Left kidney (tissue), 2 donors: ENCODE data around the gene MAPK14. TPM values are rescaled to one million over a fixed set of nuclear protein-coding genes. Genes with fewer than 3 reads are reported as not detected.

Experiments
- DNase-seq: peaks from one replicate; pipeline ENCODE4 v3.0.0-alpha.2; 2013
- polyA plus RNA-seq: library from polyadenylated mRNA; unstranded; fragments of 120-200 nt; gene quantifications from one replicate; pipeline ENCODE4 v1.2.1, GENCODE V29; 2013; ENCODE audit not compliant: insufficient read length

Gene MAPK14
- polyA plus RNA-seq, 1 donor: 56.6 TPM

DNA sequence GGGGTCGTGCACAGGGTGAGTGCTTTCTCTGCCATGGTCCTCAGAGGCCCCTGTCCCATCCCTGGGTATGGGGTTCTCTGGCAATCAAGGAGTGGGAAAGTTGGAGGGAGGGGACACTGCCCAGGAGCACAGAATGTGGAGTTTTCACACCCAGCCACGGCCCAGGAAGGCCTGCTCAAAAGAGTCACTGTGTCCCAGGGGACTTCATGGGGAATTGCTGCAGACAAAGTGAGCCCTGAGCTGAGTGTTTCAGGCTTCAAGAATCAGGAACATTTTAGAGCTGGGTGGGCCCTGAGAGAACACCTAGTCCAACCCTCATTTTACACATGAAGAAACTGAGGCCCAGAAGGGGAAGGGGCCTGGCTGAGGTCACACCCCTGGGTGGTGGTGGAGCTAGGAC lies 108.4 kb downstream of the MAPK14 start:
- no peak for DNase-seq

DNA sequence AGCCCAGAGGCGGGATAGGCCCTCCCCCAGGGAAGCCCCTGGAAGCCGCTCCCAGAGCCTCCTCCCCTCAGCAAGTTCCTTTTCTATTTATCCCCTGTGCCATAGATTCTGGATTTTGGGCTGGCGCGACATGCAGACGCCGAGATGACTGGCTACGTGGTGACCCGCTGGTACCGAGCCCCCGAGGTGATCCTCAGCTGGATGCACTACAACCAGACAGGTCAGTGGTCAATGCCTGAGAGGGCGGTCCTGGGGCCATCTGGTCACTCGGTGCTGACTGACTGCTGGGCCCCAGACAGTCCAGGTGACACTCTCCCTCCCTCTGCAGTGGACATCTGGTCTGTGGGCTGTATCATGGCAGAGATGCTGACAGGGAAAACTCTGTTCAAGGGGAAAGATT lies 108.9 kb downstream of the MAPK14 start:
- DNase-seq: no peak

DNA sequence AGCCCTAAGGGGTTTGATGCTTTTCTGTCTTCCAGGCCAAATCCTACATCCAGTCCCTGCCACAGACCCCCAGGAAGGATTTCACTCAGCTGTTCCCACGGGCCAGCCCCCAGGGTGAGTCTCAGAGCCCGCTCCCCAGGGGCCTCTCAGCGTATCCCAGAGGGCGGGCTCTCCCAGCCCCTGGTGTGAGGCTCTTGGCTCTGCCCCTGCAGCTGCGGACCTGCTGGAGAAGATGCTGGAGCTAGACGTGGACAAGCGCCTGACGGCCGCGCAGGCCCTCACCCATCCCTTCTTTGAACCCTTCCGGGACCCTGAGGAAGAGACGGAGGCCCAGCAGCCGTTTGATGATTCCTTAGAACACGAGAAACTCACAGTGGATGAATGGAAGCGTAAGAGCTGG lies 111.1 kb downstream of the MAPK14 start:
- DNase-seq: no peak

DNA sequence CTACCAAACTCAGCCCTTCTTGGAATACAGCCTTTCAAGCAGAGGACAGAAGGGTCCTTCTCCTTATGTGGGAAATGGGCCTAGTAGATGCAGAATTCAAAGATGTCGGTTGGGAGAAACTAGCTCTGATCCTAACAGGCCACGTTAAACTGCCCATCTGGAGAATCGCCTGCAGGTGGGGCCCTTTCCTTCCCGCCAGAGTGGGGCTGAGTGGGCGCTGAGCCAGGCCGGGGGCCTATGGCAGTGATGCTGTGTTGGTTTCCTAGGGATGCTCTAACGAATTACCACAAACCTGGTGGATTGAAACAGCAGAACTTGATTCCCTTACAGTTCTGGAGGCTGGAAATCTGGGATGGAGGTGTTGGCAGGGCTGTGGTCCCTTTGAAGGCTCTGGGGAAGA lies 111.8 kb downstream of the MAPK14 start:
- DNase-seq: no peak

DNA sequence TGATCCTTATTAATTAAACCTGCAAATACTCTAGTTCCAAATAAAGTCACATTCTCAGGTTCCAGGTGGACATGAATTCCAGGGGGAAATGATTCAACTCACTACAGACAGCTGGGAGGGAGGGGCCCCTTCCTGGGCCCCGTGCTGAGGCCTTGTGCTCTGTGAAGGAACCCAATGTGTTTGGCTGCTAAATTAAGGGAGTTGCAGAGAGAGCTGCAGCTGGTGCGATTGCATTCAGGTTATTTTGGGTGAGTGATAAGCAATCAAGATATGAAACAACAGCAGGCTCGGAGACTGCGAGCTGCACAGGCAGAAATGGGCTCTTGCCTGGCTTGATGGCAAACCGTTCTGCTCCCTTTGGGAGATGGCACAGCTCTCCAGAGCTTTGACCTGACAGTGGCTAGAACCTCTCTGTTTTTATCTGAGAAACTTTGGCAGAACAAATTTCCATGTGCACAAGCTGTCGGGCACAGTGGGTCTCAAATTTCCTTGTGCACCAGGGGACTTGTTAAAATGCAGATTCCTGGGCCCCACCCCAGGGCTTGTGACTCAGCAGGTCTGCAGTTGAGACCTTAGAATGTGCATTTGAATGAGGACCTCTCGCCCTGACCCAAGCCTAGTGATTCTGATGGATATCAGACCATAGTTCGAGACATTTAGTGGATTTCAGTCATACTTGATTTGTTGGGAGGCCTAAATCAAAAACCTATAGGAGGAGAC lies 112.5 kb downstream of the MAPK14 start:
- DNase-seq: no peak

DNA sequence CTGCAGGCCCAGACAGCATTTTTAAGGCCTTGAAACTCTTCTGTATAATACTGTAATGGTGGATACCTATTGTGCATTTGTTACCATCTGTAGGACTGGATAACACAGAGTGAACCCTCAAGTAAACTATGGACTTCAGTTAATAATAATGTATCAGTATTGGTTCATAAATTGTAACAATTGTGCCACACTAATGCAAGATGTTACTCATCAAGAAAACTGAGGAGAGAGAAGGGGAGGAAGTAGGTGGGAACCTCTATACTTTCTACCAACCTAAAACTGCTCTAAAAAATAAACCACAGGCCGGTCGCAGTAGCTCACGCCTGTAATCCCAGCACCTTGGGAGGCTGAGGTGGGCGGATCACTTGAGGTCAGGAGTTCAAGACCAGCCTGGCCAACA lies 113.5 kb downstream of the MAPK14 start:
- no peak for DNase-seq

DNA sequence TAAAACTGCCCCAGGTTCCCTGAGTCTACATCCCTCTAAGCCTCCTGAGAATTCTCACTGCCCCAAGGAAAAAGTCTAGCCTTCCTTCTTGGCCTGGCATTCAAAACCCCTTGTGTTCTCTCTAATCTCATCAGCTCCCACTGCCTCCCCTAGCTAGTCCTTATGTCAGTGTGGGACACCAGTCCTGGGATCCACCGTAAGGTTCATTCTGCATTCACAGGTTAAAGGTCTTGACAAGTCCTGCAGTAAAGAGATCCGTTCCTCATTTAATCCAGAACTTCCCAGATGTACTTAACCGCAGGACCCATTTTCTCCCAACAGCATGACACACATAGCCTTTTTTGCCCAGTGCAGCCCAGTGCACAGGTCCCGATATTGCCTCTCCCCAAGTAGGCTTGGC lies 114.4 kb downstream of the MAPK14 start:
- no peak for DNase-seq

DNA sequence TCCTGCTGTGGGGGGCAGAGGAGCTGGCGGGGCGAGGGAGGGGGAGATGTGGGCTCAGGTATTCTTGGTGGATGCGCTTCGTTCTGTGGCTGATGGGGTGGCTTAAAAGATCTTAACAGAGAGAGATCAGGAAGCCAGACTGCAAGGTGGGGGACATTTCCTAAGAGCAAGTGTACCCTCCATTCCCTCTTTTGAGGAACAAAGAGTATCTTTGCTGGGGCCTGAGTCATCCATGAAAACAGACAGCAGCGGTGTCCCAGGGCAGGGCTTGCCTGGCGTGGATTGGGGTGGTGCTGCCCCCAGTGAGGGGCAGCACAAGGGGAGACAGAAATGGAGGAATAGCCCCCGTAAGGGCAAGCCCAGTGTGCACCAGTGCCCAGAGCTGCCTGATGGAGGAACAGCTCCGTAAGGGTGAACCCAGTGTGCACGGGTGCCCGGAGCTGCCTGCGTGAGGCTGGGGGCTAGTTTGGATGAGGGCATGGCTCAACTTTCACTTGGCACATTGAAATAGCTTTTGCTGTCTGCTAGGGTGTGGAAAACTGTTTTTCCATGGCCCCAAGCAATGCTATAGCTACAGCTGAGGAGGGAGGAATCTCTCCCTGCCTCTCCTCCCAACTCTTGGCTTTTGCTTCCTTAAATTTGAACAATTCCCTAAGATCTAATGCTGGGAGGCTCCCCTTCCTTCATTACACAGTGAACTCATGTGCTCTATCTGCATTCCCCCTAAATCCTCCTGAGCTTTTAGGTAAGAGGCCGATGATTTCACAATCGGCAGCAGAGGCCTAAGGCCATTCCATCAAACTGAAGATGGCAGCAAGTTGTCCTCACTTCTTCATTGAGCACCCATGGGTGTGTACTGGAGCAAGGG lies 115.6 kb downstream of the MAPK14 start:
- no peak for DNase-seq

DNA sequence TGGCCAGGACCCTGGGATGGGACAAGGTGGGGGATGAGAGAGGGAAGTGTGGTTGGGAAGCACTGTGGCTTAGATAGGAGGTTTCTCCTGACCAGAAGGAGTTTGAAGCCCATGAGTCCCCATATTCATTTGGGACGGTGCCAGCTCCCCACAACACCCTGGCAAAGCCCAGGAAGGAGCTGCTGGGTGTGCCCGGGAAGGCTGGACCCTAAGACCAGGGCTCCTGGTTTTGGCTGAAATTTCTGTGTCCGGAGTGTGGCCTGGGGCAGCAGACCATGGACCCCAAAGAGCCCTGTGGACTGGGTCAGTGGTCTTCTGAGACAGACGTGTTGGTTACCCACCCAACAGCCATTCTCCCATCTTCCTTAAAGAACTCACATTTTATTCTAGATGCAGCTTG lies 117.9 kb downstream of the MAPK14 start:
- no peak for DNase-seq

DNA sequence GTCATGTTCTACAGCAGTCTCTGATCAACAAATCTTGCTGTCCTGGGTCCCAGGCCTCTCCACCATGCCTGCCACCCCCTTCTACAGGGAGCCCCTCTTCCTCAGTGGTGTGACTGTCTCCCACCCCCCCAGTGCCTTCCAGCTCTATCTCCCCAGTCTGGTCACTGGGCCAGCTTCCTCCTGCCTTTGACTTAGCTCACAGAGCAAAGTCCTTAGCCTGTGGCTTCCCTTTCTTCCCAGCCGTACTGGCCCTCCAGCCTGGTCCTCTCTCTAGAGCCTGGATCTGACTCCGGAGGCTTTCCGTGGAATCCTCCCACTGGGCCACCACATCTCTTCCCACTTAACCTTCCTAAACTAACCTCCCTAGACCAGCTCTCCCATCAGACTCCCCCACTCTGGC lies 119.7 kb downstream of the MAPK14 start:
- DNase-seq: no peak

DNA sequence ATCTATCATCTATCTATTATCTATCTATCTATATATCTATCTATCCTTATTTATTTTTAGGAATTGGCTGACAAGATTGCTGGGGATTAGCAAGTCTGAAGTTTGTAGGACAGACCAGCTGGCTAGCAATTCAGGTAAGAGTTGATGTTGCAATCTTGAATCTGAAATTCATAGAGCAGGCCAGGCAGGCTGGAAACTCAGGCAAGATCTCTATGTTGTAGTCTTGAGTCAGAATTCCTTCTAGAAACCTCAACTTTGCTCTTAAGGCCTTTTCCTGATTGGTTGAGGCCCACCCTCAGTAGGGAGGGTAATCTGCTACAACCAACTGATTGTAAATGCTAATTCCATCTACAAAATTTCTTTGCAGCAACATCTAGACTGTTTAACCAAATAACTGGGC lies 121.9 kb downstream of the MAPK14 start:
- DNase-seq: no peak

DNA sequence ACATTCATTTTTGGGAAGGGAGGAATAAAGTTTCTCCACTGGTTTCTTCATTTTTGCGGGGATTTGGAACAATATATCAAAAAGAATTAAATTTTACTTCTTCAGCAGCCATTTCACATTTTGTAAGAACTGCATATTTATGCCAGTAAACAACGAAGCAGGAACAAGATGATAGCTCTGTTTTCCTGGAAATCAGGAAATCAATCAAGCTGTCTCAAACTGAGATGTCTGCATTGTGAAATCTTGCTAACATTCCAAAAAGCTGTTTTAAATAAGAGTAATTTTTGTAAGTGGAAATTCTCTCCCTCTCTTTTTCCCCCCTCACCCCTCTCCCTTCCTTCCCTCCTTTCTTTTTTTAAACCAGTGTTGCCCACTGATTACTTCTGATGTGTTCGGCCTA lies 122.7 kb downstream of the MAPK14 start:
- no peak for DNase-seq

DNA sequence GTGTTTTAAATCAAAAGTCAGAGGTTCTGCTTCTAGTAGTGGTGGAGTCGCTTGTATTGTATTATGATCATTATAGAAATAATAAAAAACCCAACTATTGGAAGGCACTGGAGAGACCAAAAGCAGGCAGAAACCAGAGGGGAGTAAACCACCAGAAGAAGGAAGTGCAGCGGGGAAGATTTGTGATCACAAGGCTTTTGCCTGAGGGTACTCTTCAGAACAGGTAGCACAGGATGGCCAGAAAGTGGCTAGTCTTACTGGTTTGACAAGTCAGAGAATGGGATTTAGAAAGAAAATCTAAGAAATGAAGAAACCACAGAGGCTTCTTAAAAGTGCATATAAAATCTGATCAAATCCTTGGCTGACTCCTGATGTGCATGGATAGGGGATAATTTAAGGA lies 126.7 kb downstream of the MAPK14 start:
- no peak for DNase-seq

DNA sequence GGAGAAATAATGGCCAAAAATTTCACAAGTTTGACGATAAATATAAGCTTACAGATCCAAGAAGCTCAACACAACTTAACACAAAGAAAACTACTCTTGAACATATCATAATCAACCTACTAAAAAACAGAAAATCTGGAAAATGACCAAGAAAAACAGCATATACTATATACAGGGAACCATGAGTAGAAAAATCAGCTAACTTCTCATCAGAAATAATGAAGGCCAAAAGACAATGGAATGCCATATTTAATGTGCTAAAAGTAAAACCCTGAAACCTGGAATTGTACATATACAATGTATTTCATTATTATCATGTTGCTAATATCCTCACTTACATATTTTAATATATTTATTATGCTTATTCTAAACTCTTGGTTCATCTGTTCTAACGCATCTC lies 128.1 kb downstream of the MAPK14 start:
- no peak for DNase-seq

DNA sequence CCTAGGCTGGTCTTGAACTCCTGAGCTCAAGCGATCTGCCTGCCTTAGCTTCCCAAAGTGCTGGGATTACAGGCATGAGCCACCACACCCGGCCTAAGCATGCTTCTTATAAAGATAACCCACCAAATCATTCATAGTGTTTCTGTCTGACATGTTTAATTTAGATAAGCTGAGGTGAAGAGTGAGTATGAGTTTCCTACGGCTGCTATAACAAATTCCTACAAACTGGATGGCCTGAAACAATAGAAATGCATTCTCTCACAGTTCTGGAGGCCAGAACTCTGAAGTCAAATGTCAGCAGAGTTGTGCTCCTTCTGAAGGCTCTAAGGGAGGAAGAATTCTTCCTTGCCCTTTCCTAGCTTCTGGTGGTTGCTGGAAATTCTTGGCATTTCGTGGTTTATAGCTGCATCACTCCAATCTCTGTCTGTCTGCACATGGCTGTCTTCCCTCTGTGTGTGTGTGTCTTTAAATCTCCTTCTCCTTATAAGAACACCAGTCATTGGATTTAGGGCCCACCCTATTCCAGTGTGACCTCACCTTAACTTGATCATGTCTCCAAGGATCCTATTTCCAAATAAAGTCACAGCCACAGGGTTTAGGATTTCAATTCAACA lies 132.6 kb downstream of the MAPK14 start:
- no peak for DNase-seq

Other genes with a start within 250 kb of the MAPK14 start
- gene CLPSL1, start 246.8 kb upstream of the MAPK14 start, polyA plus RNA-seq: 2.2 TPM
- 0.33 TPM for gene CLPS, start 230.5 kb upstream of the MAPK14 start, polyA plus RNA-seq
- not detected for gene LHFPL5, start 222.5 kb upstream of the MAPK14 start, polyA plus RNA-seq
- 67.7 TPM for gene SRPK1, start 106.7 kb upstream of the MAPK14 start, polyA plus RNA-seq
- gene SLC26A8, start 3.2 kb upstream of the MAPK14 start, polyA plus RNA-seq: 0.47 TPM
- gene MAPK13, start 102.7 kb downstream of the MAPK14 start, polyA plus RNA-seq: 23.2 TPM
- gene BRPF3, start 168.9 kb downstream of the MAPK14 start, polyA plus RNA-seq: 53.9 TPM
- 2.5 TPM for gene PNPLA1, start 242.3 kb downstream of the MAPK14 start, polyA plus RNA-seq